H1 (cell line): Measurements from ENCODE around the gene F7. TPM values are rescaled to one million over a fixed set of nuclear protein-coding genes. Genes with fewer than 3 reads are reported as not detected.

ENCODE experiments used
- CTCF ChIA-PET: fragments of 300-600 bp; sonication (Branson Sonifier 250); formaldehyde crosslinking; loops from one replicate; lab custom pipeline; 2021; ENCODE audit not compliant: partially characterized antibody; lab: Charles Lee
- POLR2A ChIA-PET: fragments of 300-600 bp; sonication (Branson Sonifier 250); formaldehyde crosslinking; loops from one replicate; lab custom pipeline; 2021; ENCODE audit warnings: inconsistent platforms; ENCODE audit not compliant: partially characterized antibody; lab: Charles Lee
- DNase-seq, 2 experiments: peaks; one replicate each; pipeline versions ENCODE4 v3.0.0 to v3.0.0-alpha.2; 2010 to 2022; ENCODE audit warnings: low spot score in 2 of 2, low read depth in 1 of 2, mixed read lengths in 1 of 2
- FAIRE-seq: peaks from 2 replicates; lab custom pipeline; 2011; peaks lifted over from hg19 to GRCh38; lab: Jason Lieb, UNC
- H2AFZ ChIP-seq: 2 replicates; pipeline ENCODE4 v1.8.1; 2012; ENCODE audit warnings: low read length, inconsistent platforms
- H2AK5ac ChIP-seq: 2 replicates; pipeline ENCODE4 v1.6.1; 2013; ENCODE audit warnings: low read depth, low read length
- H2BK120ac ChIP-seq: replicated peaks from 2 replicates; pipeline ENCODE3; 2013; ENCODE audit warnings: low read depth, low read length, inconsistent platforms
- H2BK12ac ChIP-seq: 2 replicates; pipeline ENCODE4 v1.6.1; 2013; ENCODE audit warnings: low read depth, low read length
- H2BK15ac ChIP-seq: 2 replicates; pipeline ENCODE4 v1.6.1; 2013; ENCODE audit warnings: low read length
- H2BK20ac ChIP-seq: 2 replicates; pipeline ENCODE4 v1.6.1; 2013; ENCODE audit warnings: low read length
- H2BK5ac ChIP-seq: 2 replicates; pipeline ENCODE4 v1.6.1; 2013; ENCODE audit warnings: low read depth, low read length
- H3K14ac ChIP-seq: 2 replicates; pipeline ENCODE4 v1.6.1; 2013; ENCODE audit warnings: inconsistent platforms; ENCODE audit not compliant: insufficient read length
- H3K18ac ChIP-seq: 2 replicates; pipeline ENCODE4 v1.6.1; 2013; ENCODE audit warnings: low read length; ENCODE audit errors: extremely low read depth
- H3K23ac ChIP-seq: 2 replicates; pipeline ENCODE4 v1.6.1; 2013; ENCODE audit warnings: inconsistent platforms; ENCODE audit not compliant: insufficient read length
- H3K23me2 ChIP-seq: 2 replicates; pipeline ENCODE4 v1.6.1; 2013; ENCODE audit warnings: low read depth, low read length
- H3K27ac ChIP-seq: 2 replicates; pipeline ENCODE4 v1.6.1; 2011; ENCODE audit warnings: low read depth, low read length, inconsistent platforms
- H3K27me3 ChIP-seq, 4 experiments: replicated peaks in 1 of 4; 1 replicate in 1 of 4; 2 replicates in 3 of 4; pipeline versions ENCODE4 v1.6.1 to v1.8.1; 2011 to 2013; ENCODE audit warnings: low read length in 3 of 4, mild to moderate bottlenecking in 3 of 4, inconsistent platforms in 2 of 4, mixed read lengths in 2 of 4, moderate library complexity in 1 of 4; ENCODE audit not compliant: control insufficient read depth in 3 of 4, insufficient read depth in 3 of 4; ENCODE audit errors: extremely low read depth in 1 of 4
- H3K36me3 ChIP-seq, 4 experiments: 2 replicates each; pipeline versions ENCODE4 v1.6.1 to v1.8.1; 2011 to 2013; ENCODE audit warnings: mild to moderate bottlenecking in 4 of 4, low read length in 3 of 4, moderate library complexity in 2 of 4, control low read depth in 1 of 4, inconsistent platforms in 1 of 4; ENCODE audit not compliant: insufficient read depth in 4 of 4, control insufficient read depth in 2 of 4
- H3K4ac ChIP-seq: replicated peaks from 2 replicates; pipeline ENCODE3; 2013; ENCODE audit warnings: low read length, low read depth, mixed read lengths, inconsistent platforms; ENCODE audit not compliant: insufficient read length
- H3K4me1 ChIP-seq, 4 experiments: replicated peaks in 1 of 4; 1 replicate in 1 of 4; 2 replicates in 3 of 4; pipeline versions ENCODE4 v1.6.1 to v1.8.1; 2011 to 2013; ENCODE audit warnings: low read length in 3 of 4, inconsistent platforms in 2 of 4, mixed read lengths in 1 of 4; ENCODE audit not compliant: insufficient read depth in 4 of 4, control insufficient read depth in 3 of 4
- H3K4me2 ChIP-seq, 2 experiments: 2 replicates each; pipeline versions ENCODE4 v1.6.1 to v1.8.1; 2011 to 2013; ENCODE audit warnings: low read depth in 2 of 2, low read length in 2 of 2, control low read depth in 1 of 2, inconsistent platforms in 1 of 2, mild to moderate bottlenecking in 1 of 2; ENCODE audit not compliant: insufficient read depth in 1 of 2
- H3K4me3 ChIP-seq, 4 experiments: fragments of 200-600, 300-600 bp in 1 of 4; sonication (generic), shearing (Covaris generic), sonication (Bioruptor Twin) in 1 of 4; 2 replicates each; pipeline versions ENCODE4 v1.5.1 to v1.8.1; 2011 to 2016; ENCODE audit warnings: low read length in 4 of 4, low read depth in 3 of 4, control low read depth in 2 of 4, inconsistent platforms in 2 of 4, mild to moderate bottlenecking in 2 of 4, mixed read lengths in 1 of 4, moderate library complexity in 1 of 4; ENCODE audit not compliant: insufficient read depth in 2 of 4; ENCODE audit errors: extremely low read depth in 1 of 4
- H3K56ac ChIP-seq: replicated peaks from 2 replicates; pipeline ENCODE3; 2013; ENCODE audit warnings: low read depth, mild to moderate bottlenecking, mixed read lengths, low read length, inconsistent platforms; ENCODE audit not compliant: insufficient read length
- H3K79me1 ChIP-seq: 2 replicates; pipeline ENCODE4 v1.6.1; 2013; ENCODE audit warnings: low read depth, low read length, control low read depth
- H3K79me2 ChIP-seq, 2 experiments: 2 replicates each; pipeline versions ENCODE4 v1.6.1 to v1.8.1; 2012 to 2013; ENCODE audit warnings: low read length in 2 of 2, mild to moderate bottlenecking in 2 of 2, inconsistent platforms in 1 of 2; ENCODE audit not compliant: insufficient read depth in 2 of 2, control insufficient read depth in 1 of 2
- H3K9ac ChIP-seq, 4 experiments: replicated peaks in 1 of 4; 1 replicate in 1 of 4; 2 replicates in 3 of 4; pipeline versions ENCODE4 v1.6.1 to v1.8.1; 2011 to 2013; ENCODE audit warnings: low read depth in 3 of 4, low read length in 3 of 4, control low read depth in 2 of 4, mild to moderate bottlenecking in 2 of 4, moderate library complexity in 2 of 4, inconsistent platforms in 1 of 4; ENCODE audit errors: extremely low read depth in 1 of 4
- H3K9me3 ChIP-seq, 2 experiments: 2 replicates each; pipeline versions ENCODE4 v1.6.1 to v1.8.1; 2012 to 2013; ENCODE audit warnings: mild to moderate bottlenecking in 2 of 2, moderate library complexity in 2 of 2, control low read depth in 1 of 2, inconsistent platforms in 1 of 2, low read depth in 1 of 2, low read length in 1 of 2, mixed read lengths in 1 of 2; ENCODE audit not compliant: insufficient read depth in 2 of 2
- H4K20me1 ChIP-seq, 2 experiments: replicated peaks in 1 of 2; 2 replicates each; pipeline versions ENCODE3 to v1.8.1; 2011 to 2013; ENCODE audit warnings: inconsistent platforms in 2 of 2, low read length in 2 of 2, mild to moderate bottlenecking in 1 of 2; ENCODE audit not compliant: insufficient read depth in 2 of 2, control insufficient read depth in 1 of 2
- H4K5ac ChIP-seq: 2 replicates; pipeline ENCODE4 v1.6.1; 2013; ENCODE audit warnings: low read length, low read depth, mixed read lengths, inconsistent platforms; ENCODE audit not compliant: insufficient read length
- H4K8ac ChIP-seq: 2 replicates; pipeline ENCODE4 v1.8.0; 2013; ENCODE audit warnings: mild to moderate bottlenecking, moderate library complexity, low read length, inconsistent platforms; ENCODE audit not compliant: insufficient read depth; ENCODE audit errors: extremely low read depth
- H4K91ac ChIP-seq: replicated peaks from 2 replicates; pipeline ENCODE3; 2013; ENCODE audit warnings: low read length, mixed read lengths, inconsistent platforms; ENCODE audit not compliant: insufficient read length
- CBX5 ChIP-seq: fragments of 300-800, 300-1000 bp; sonication (generic); IDR thresholded peaks from 2 replicates; pipeline ENCODE4 v1.7.1; 2016; ENCODE audit warnings: antibody characterized with exemption, low read length, low read depth
- CBX8 ChIP-seq: fragments of 300-800, 300-1000 bp; sonication (generic); IDR thresholded peaks from 2 replicates; pipeline ENCODE4 v1.7.1; 2016; ENCODE audit warnings: low read depth, low read length, borderline replicate concordance
- EP300 ChIP-seq, 2 experiments: IDR thresholded peaks; 1 replicate in 1 of 2; 2 replicates in 1 of 2; pipeline ENCODE4 v1.6.1; 2011 to 2012; ENCODE audit warnings: low read depth in 2 of 2, low read length in 2 of 2, mild to moderate bottlenecking in 2 of 2, borderline replicate concordance in 1 of 2, inconsistent platforms in 1 of 2, moderate library complexity in 1 of 2
- GTF2F1 ChIP-seq: IDR thresholded peaks from 2 replicates; pipeline ENCODE4 v1.6.1; 2012; ENCODE audit warnings: low read depth, low read length, improper control_type of control experiment, borderline replicate concordance
- POLR2AphosphoS5 ChIP-seq: IDR thresholded peaks from 2 replicates; pipeline ENCODE4 v1.6.1; 2011; ENCODE audit warnings: low read depth, low read length
- RNF2 ChIP-seq: fragments of 200-900, 300-1000 bp; sonication (generic); IDR thresholded peaks from 2 replicates; pipeline ENCODE4 v1.7.1; 2016; ENCODE audit warnings: borderline replicate concordance, low read depth, mild to moderate bottlenecking, antibody characterized with exemption, low read length; ENCODE audit not compliant: poor library complexity, severe bottlenecking; ENCODE audit errors: missing control alignments
- SAP30 ChIP-seq: fragments of 300-600 bp; sonication (generic); IDR thresholded peaks from 2 replicates; pipeline ENCODE4 v1.7.1; 2012; ENCODE audit warnings: low read length, moderate library complexity, mild to moderate bottlenecking, inconsistent platforms; ENCODE audit not compliant: insufficient read depth, insufficient replicate concordance
- TAF1 ChIP-seq: IDR thresholded peaks from 2 replicates; pipeline ENCODE4 v1.6.1; 2011; ENCODE audit warnings: mild to moderate bottlenecking, low read depth, low read length
- WGBS, 2 experiments: shearing (Covaris generic) in 1 of 2; methylation state at CpG; one replicate each; pipeline versions ENCODE4 v1.1.6 to v1.1.7; 2013 to 2015; ENCODE audit warnings: low lambda C conversion rate in 2 of 2, mixed read lengths in 2 of 2, inconsistent platforms in 1 of 2, low coverage in 1 of 2, missing lambda C conversion rate in 1 of 2; ENCODE audit not compliant: insufficient replicate concordance in 2 of 2, insufficient coverage in 1 of 2, insufficient read length in 1 of 2; ENCODE audit errors: extremely low coverage in 1 of 2, missing lambda C conversion rate in 1 of 2; 5-methylcytosine and 5-hydroxymethylcytosine counted together
- polyA plus RNA-seq, 7 experiments: library from polyadenylated mRNA; depleted of rRNA in 3 of 7; stranded (reverse) in 5 of 7; unstranded in 2 of 7; fragments of >200 nt in 5 of 7; fragments of 200-250 nt in 2 of 7; gene quantifications; 1 replicate in 5 of 7; 2 replicates in 1 of 7; 4 replicates in 1 of 7; pipeline versions ENCODE4 v1.2.1 to v1.2.3, GENCODE V29; 2011 to 2013; ENCODE audit warnings: missing spikeins in 2 of 7, mixed read lengths in 2 of 7
- total RNA-seq: library from RNA; stranded (reverse); fragmentation: NEBNext Ultra II Directional; extraction: Animal tissue kit (Norgen Biotek cat#: 25700); gene quantifications from 2 replicates; pipeline ENCODE4 v1.2.1, GENCODE V29; 2021
- TF ChIP-seq, protein P1 (sequence below): IDR thresholded peaks from 2 replicates; pipeline ENCODE4 v1.6.1; 2011; ENCODE audit warnings: low read depth, mild to moderate bottlenecking, low read length; ENCODE audit not compliant: insufficient read depth

Gene F7
- total and polyA plus RNA-seq, 2 of the 8 experiments (the other 6 are each of a cell fraction or from before 2014, with no cell fraction given) = 0.43 to 0.98 TPM

DNA sequence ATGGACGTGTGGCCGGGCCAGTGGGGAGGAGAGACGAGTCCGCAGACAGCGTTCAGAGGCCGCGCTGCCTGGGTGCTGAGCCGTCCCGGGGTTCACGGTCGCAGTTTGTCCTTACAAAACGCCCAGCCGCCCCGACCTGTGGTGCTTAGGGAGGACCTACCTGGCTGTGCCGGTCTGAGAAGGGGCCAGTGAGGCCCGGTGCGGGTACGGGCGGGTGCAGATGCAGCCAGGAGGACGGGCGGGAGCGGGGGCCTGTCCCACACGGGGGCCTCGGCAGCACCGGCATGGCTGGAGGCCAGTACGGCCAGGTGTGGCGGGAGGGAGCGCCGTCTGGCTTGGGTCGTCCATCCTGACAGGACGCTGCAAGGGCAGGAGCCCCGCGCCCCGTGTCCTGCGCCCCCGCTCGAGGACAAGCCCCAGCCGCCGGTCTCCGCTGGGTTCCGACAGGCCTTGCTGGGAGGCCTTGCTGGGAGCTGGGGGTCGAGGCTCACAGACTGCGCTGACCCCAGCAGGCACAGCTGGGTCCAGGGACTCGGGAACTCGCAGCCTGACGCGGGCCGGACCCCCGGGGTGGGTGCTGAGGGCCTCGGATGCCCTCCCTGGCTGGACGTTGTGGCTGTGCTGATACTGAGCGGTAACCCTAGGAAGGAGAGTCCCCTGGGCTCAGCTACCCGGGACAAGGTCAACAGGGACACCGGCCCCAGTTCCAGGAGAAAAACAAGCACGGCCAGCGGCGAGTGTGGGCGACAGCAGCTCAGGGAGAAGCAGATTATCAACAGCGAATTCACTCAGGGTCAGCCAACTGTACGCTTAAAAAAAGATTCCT is 47.6 kb downstream of the F7 start:
- Histone ChIP-seq H3K4me3 (peak overlapping the region; percentile 35 to 71 (median 61)), H2BK12ac (peak overlapping the region; percentile 72; the same call in 1 of the 2 replicates), H3K9me3 (no peaks in the 10 kb centered on the region), H3K9ac (peak overlapping the region in 3 of 4 experiments; percentile 1 to 25 (median 19); a peak in 4 of 7 replicates), H3K79me1 (no peaks in the 10 kb centered on the region), H2BK20ac (no peak overlapping the region; the same call in 1 of the 2 replicates), H4K5ac (no peak overlapping the region), H3K23me2 (peaks cover 10% of the 10 kb centered on the region), H2AFZ (peak overlapping the region; percentile 89; the same call in 1 of the 2 replicates), H3K18ac (peak overlapping the region; percentile 83), H2AK5ac (peak overlapping the region; percentile 65; the same call in 1 of the 2 replicates), H2BK15ac (peak overlapping the region; percentile 88; the same call in 1 of the 2 replicates), H2BK5ac (peak overlapping the region; percentile 66; the same call in 1 of the 2 replicates), H2BK120ac (no peak overlapping the region), H3K27ac (no peak overlapping the region), H4K91ac (peak overlapping the region; percentile 54), H3K14ac (no peak overlapping the region), H3K79me2 (no peaks in the 10 kb centered on the region), H3K4me1 (peaks cover 0 to 11% (median 5%) of the 10 kb centered on the region in 4 experiments; a peak in 4 of 7 replicates), H3K4me2 (peak overlapping the region; percentile 93 to 98), H3K36me3 (no peaks in the 10 kb centered on the region), H3K56ac (peak overlapping the region; percentile 10), H4K8ac (peak overlapping the region; percentile 73; the same call in 1 of the 2 replicates), H4K20me1 (no peaks in the 10 kb centered on the region), H3K27me3 (peaks cover 7 to 22% (median 20%) of the 10 kb centered on the region in 4 experiments; a peak in 6 of 7 replicates), H3K4ac (peak overlapping the region; percentile 78), H3K23ac (no peak overlapping the region)
- DNase-seq (peak in 1 of 2 experiments; percentile 81), FAIRE-seq (no peak)
- ChIA-PET CTCF (interaction anchor here (1.1 kb wide), 1 partner anchor 39 kb away, joined by 3 read pairs; no protein-coding TSS in a partner anchor), POLR2A (interaction anchor here (1.0 to 1.1 kb wide), 2 partner anchors 11 to 26 kb away, joined by 3 to 5 read pairs; no protein-coding TSS in a partner anchor)
- WGBS, 2 experiments = 2% methylated on average over 58 of the region's 60 CpGs; no CpG with 5 or more reads in 1 of the 2 experiments
- TF ChIP-seq, protein P1, sequence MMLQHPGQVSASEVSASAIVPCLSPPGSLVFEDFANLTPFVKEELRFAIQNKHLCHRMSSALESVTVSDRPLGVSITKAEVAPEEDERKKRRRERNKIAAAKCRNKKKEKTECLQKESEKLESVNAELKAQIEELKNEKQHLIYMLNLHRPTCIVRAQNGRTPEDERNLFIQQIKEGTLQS = no peak
- TF ChIP-seq RNF2 = peak; percentile 54
- no peak for TF ChIP-seq CBX5
- no peak for TF ChIP-seq TAF1
- peak; percentile 42 for TF ChIP-seq SAP30
- TF ChIP-seq CBX8 = no peak
- TF ChIP-seq GTF2F1 = no peak
- TF ChIP-seq EP300 (IDR thresholded peaks at IDR 0.05; ENCODE audit: borderline replicate concordance in 1 of 2, low read depth in 2 of 2, low read length in 2 of 2) = no peak
- TF ChIP-seq POLR2AphosphoS5 = no peak
